GM18507 (cell line): ENCODE data around the gene ANKRD40.
"Not testable (repeated sequence)": the region's sequence is repeated elsewhere in the genome, so short reads cannot be mapped to it uniquely, and the experiment has no call there.

ENCODE experiments used
- DNase-seq: peaks from one replicate; pipeline ENCODE4 v3.0.0; 2011; ENCODE audit warnings: low read depth; ENCODE audit not compliant: insufficient read length; ENCODE audit errors: extremely low spot score
- FAIRE-seq: peaks from 2 replicates; lab custom pipeline; 2011; peaks lifted over from hg19 to GRCh38; lab: Jason Lieb, UNC

ANKRD40 gene

GRCh38 chr17:50719144-50719923 is 11.6 kb upstream of the ANKRD40 start, which contains the start of gene LUC7L3:
Gene LUC7L3 (plus strand): TSS chr17:50719603. CDS start chr17:50719733, 130 bp downstream.
- FAIRE-seq (peak; percentile 87), DNase-seq (peak; percentile 96)

GRCh38 chr17:50715471-50715870 is 7.8 kb upstream of the ANKRD40 start:
- DNase-seq (no peak), FAIRE-seq (no peak)

- no peak for FAIRE-seq
- no peak for DNase-seq
Measured at GRCh38 chr17:50712641-50713040, 4.9 kb upstream of the ANKRD40 start.

- no peak for FAIRE-seq
- no peak for DNase-seq
Measured at GRCh38 chr17:50710650-50711049, 2.9 kb upstream of the ANKRD40 start.

- FAIRE-seq (no peak), DNase-seq (no peak)
Measured at GRCh38 chr17:50710025-50710424, 2.3 kb upstream of the ANKRD40 start.

GRCh38 chr17:50709053-50709452 is 1.3 kb upstream of the ANKRD40 start:
- FAIRE-seq, DNase-seq: not testable (repeated sequence)

- peak; percentile 38 for FAIRE-seq
- DNase-seq: no peak
Measured at GRCh38 chr17:50708050-50709000, 611 bp upstream of the ANKRD40 start.

- DNase-seq (no peak), FAIRE-seq (no peak)
Measured at GRCh38 chr17:50703162-50703561, 4.6 kb downstream of the ANKRD40 start.

GRCh38 chr17:50699410-50699809 is 8.3 kb downstream of the ANKRD40 start:
- DNase-seq (no peak), FAIRE-seq (no peak)

GRCh38 chr17:50697663-50698272 is 9.9 kb downstream of the ANKRD40 start:
- DNase-seq: no peak
- no peak for FAIRE-seq

- FAIRE-seq: no peak
Measured at GRCh38 chr17:50697062-50697461, 10.7 kb downstream of the ANKRD40 start.

GRCh38 chr17:50696365-50696879 is 11.3 kb downstream of the ANKRD40 start:
- FAIRE-seq: no peak
- no peak for DNase-seq

More at GRCh38 chr17:50697062-50697461, 10.7 kb downstream of the ANKRD40 start:
- DNase-seq: no peak

GRCh38 chr17:50693036-50693682 is 14.6 kb downstream of the ANKRD40 start:
- DNase-seq: no peak

GRCh38 chr17:50692448-50693035 is 15.2 kb downstream of the ANKRD40 start:
- FAIRE-seq: no peak
- DNase-seq: no peak

More at GRCh38 chr17:50693036-50693682, 14.6 kb downstream of the ANKRD40 start:
- FAIRE-seq: no peak

GRCh38 chr17:50691550-50692447 is 15.9 kb downstream of the ANKRD40 start:
- no peak for FAIRE-seq
- no peak for DNase-seq

GRCh38 chr17:50690887-50691549 is 16.7 kb downstream of the ANKRD40 start:
- no peak for FAIRE-seq
- no peak for DNase-seq
